GM19240 (cell line): ENCODE measurements around the gene CLDN16.

Experiments used
- DNase-seq: peaks from one replicate; pipeline ENCODE4 v3.0.0; 2011; ENCODE audit warnings: low spot score; ENCODE audit not compliant: insufficient read length

The CLDN16 gene

GRCh38 chr3:190387578-190388213 is at the start of gene CLDN16:
CLDN16 (plus strand) TSS chr3:190388163; CDS start chr3:190388330, 167 bp downstream.
- no peak for DNase-seq

- DNase-seq, result no peak
Measured at GRCh38 chr3:190338717-190339116, 49.2 kb upstream of the CLDN16 start.

GRCh38 chr3:190339130-190339529 is 48.8 kb upstream of the CLDN16 start:
- no peak for DNase-seq

GRCh38 chr3:190340071-190340470 is 47.9 kb upstream of the CLDN16 start:
- DNase-seq, result no peak

- DNase-seq, result no peak
Measured at GRCh38 chr3:190345027-190345821, 42.7 kb upstream of the CLDN16 start.

- DNase-seq, result no peak
Measured at GRCh38 chr3:190345878-190346277, 42.1 kb upstream of the CLDN16 start.

GRCh38 chr3:190346541-190346940 is 41.4 kb upstream of the CLDN16 start:
- no peak for DNase-seq

- DNase-seq, result no peak
Measured at GRCh38 chr3:190352861-190353457, 35.0 kb upstream of the CLDN16 start.

- no peak for DNase-seq
Measured at GRCh38 chr3:190356246-190356645, 31.7 kb upstream of the CLDN16 start.

- DNase-seq, result no peak
Measured at GRCh38 chr3:190357468-190357867, 30.5 kb upstream of the CLDN16 start.

GRCh38 chr3:190359813-190360212 is 28.1 kb upstream of the CLDN16 start:
- DNase-seq, result no peak

GRCh38 chr3:190360228-190360627 is 27.7 kb upstream of the CLDN16 start:
- no peak for DNase-seq

- no peak for DNase-seq
Measured at GRCh38 chr3:190361791-190362190, 26.2 kb upstream of the CLDN16 start.

- no peak for DNase-seq
Measured at GRCh38 chr3:190362258-190362657, 25.7 kb upstream of the CLDN16 start.

- DNase-seq, result no peak
Measured at GRCh38 chr3:190366133-190366532, 21.8 kb upstream of the CLDN16 start.

- no peak for DNase-seq
Measured at GRCh38 chr3:190368881-190369280, 19.1 kb upstream of the CLDN16 start.

GRCh38 chr3:190369668-190370295 is 18.2 kb upstream of the CLDN16 start:
- DNase-seq, result no peak

- DNase-seq, result no peak
Measured at GRCh38 chr3:190370369-190370768, 17.6 kb upstream of the CLDN16 start.

GRCh38 chr3:190371152-190371551 is 16.8 kb upstream of the CLDN16 start:
- DNase-seq, result no peak

GRCh38 chr3:190375246-190375645 is 12.7 kb upstream of the CLDN16 start:
- no peak for DNase-seq

GRCh38 chr3:190375671-190376070 is 12.3 kb upstream of the CLDN16 start:
- DNase-seq, result no peak
